ENCODE data around the gene SLC14A1.

DNA sequence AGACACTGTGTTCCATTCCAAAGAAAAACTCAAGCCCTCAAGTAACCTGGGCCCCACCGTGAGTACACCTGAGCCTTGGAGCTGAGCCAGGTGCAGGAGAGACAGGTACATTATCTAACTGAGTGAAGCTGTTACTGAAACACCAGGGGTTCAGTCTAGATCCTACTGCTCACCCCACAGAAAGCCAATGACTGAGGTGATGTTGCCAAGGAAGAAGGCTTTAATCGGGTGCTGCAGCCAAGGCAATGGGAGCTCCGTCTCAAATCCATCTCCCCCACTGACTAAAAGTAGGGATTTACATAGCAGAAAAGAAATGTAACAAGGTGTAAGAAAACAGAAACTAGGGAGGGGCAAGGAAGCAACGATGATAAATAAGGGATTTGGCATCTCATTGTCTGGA is 15.2 kb upstream of the SLC14A1 start:
- TF ChIP-seq EZH2 (optimal IDR thresholded peaks at IDR 0.05; ENCODE audit: low read depth, low read length) (no peak), CTCF (IDR thresholded peaks at IDR 0.05; ENCODE audit: low read length) (no peak), EZH2phosphoT487 (IDR thresholded peaks at IDR 0.05; ENCODE audit: low read length) (no peak)
